Astrocyte (in vitro differentiated cells and primary cell): ENCODE results near the gene SLC38A9. TPM values are rescaled to one million over a fixed set of nuclear protein-coding genes. Genes with fewer than 3 reads are reported as not detected.

Source experiments
- DNase-seq: peaks from one replicate; pipeline ENCODE4 v3.0.0-alpha.2; 2010; ENCODE audit warnings: low read depth
- FAIRE-seq: peaks from 2 replicates; lab custom pipeline; 2011; peaks lifted over from hg19 to GRCh38; lab: Jason Lieb, UNC
- H2AFZ ChIP-seq: 2 replicates; pipeline ENCODE4 v1.6.0; 2012; ENCODE audit warnings: low read depth, low read length, inconsistent platforms
- H3K27ac ChIP-seq: 2 replicates; pipeline ENCODE4 v1.5.1; 2011; ENCODE audit warnings: low read depth, low read length, inconsistent platforms
- H3K27me3 ChIP-seq: 2 replicates; pipeline ENCODE4 v1.6.0; 2011; ENCODE audit warnings: low read length, inconsistent platforms; ENCODE audit not compliant: insufficient read depth
- H3K36me3 ChIP-seq: 2 replicates; pipeline ENCODE4 v1.5.1; 2011; ENCODE audit warnings: low read length, inconsistent platforms; ENCODE audit not compliant: insufficient read depth
- H3K4me1 ChIP-seq: 2 replicates; pipeline ENCODE4 v1.5.1; 2011; ENCODE audit warnings: low read length, inconsistent platforms; ENCODE audit not compliant: insufficient read depth
- H3K4me2 ChIP-seq: 2 replicates; pipeline ENCODE4 v1.6.0; 2012; ENCODE audit warnings: low read length, inconsistent platforms
- H3K4me3 ChIP-seq: 2 replicates; pipeline ENCODE4 v1.5.1; 2011; ENCODE audit warnings: low read depth, mild to moderate bottlenecking, low read length, inconsistent platforms; ENCODE audit not compliant: insufficient read depth
- H3K79me2 ChIP-seq: 2 replicates; pipeline ENCODE4 v1.6.0; 2012; ENCODE audit warnings: mild to moderate bottlenecking, low read length, inconsistent platforms; ENCODE audit not compliant: insufficient read depth
- H3K9ac ChIP-seq: 2 replicates; pipeline ENCODE4 v1.6.0; 2012; ENCODE audit warnings: mild to moderate bottlenecking, low read length, inconsistent platforms
- H3K9me3 ChIP-seq: 2 replicates; pipeline ENCODE4 v1.5.1; 2012; ENCODE audit warnings: low read depth, mild to moderate bottlenecking, low read length, inconsistent platforms; ENCODE audit not compliant: insufficient read depth
- H4K20me1 ChIP-seq: 2 replicates; pipeline ENCODE4 v1.6.0; 2012; ENCODE audit warnings: low read length, inconsistent platforms; ENCODE audit not compliant: insufficient read depth
- H3K27ac Mint-ChIP-seq: one replicate; pipeline ENCODE4 v1.8.0; 2021; ENCODE audit warnings: mild to moderate bottlenecking, mixed read lengths; ENCODE audit not compliant: unreplicated experiment
- H3K27me3 Mint-ChIP-seq: one replicate; pipeline ENCODE4 v1.8.0; 2021; ENCODE audit warnings: low read depth, mixed read lengths; ENCODE audit not compliant: unreplicated experiment
- H3K36me3 Mint-ChIP-seq: one replicate; pipeline ENCODE4 v1.8.0; 2021; ENCODE audit warnings: low read depth, mixed read lengths; ENCODE audit not compliant: unreplicated experiment
- H3K4me1 Mint-ChIP-seq: one replicate; pipeline ENCODE4 v1.8.0; 2021; ENCODE audit warnings: low read depth, mixed read lengths; ENCODE audit not compliant: unreplicated experiment
- H3K4me3 Mint-ChIP-seq: one replicate; pipeline ENCODE4 v1.8.0; 2021; ENCODE audit warnings: mild to moderate bottlenecking, moderate library complexity, mixed read lengths; ENCODE audit not compliant: unreplicated experiment
- H3K9me3 Mint-ChIP-seq: one replicate; pipeline ENCODE4 v1.8.0; 2021; ENCODE audit warnings: mild to moderate bottlenecking, mixed read lengths; ENCODE audit not compliant: unreplicated experiment
- CTCF ChIP-seq: IDR thresholded peaks from 2 replicates; pipeline ENCODE4 v1.5.1; 2011; ENCODE audit warnings: low read depth, mild to moderate bottlenecking, inconsistent platforms, low read length, moderate library complexity; ENCODE audit not compliant: insufficient read depth
- EZH2 ChIP-seq: IDR thresholded peaks from 2 replicates; pipeline ENCODE4 v1.6.1; 2012; ENCODE audit warnings: mild to moderate bottlenecking, low read length, inconsistent platforms; ENCODE audit not compliant: insufficient read depth
- total RNA-seq: library from RNA; stranded (reverse); gene quantifications from 2 replicates; pipeline ENCODE4 v1.2.1, GENCODE V29; 2021

The SLC38A9 gene
- total RNA-seq, 1 donor from 2014 or later, result 30.0 TPM

- Histone ChIP-seq H3K4me1 (no peaks in the 10 kb centered on the region), H3K27me3 (no peaks in the 10 kb centered on the region), H3K9me3 (no peaks in the 10 kb centered on the region), H3K79me2 (no peaks in the 10 kb centered on the region), H2AFZ (no peak overlapping the region), H4K20me1 (no peaks in the 10 kb centered on the region), H3K4me3 (no peak overlapping the region), H3K27ac (no peak overlapping the region), H3K36me3 (no peaks in the 10 kb centered on the region), H3K9ac (no peak overlapping the region), H3K4me2 (no peak overlapping the region)
- no peaks in the 10 kb centered on the region for H3K36me3 Mint-ChIP-seq
- DNase-seq, result no peak
- no peaks in the 10 kb centered on the region for H3K4me1 Mint-ChIP-seq
- H3K9me3 Mint-ChIP-seq, result no peaks in the 10 kb centered on the region
- TF ChIP-seq EZH2 (no peak), CTCF (no peak)
- H3K27ac Mint-ChIP-seq, result no peak overlapping the region
- H3K4me3 Mint-ChIP-seq, result no peak overlapping the region
- FAIRE-seq, result no peak
- peaks cover 2% of the 10 kb centered on the region for H3K27me3 Mint-ChIP-seq
Observed at GRCh38 chr5:55749387-55749786, 37.3 kb upstream of the SLC38A9 start.

GRCh38 chr5:55747778-55748318, 35.7 kb upstream of the SLC38A9 start:
- no peaks in the 10 kb centered on the region for H3K79me2 ChIP-seq
- TF ChIP-seq CTCF (no peak), EZH2 (no peak)
- H3K27me3 Mint-ChIP-seq, result peaks cover 2% of the 10 kb centered on the region
- no peak overlapping the region for H3K9ac ChIP-seq
- no peaks in the 10 kb centered on the region for H3K4me1 ChIP-seq
- no peak overlapping the region for H2AFZ ChIP-seq
- H3K4me2 ChIP-seq, result no peak overlapping the region
- H3K36me3 ChIP-seq, result no peaks in the 10 kb centered on the region
- no peaks in the 10 kb centered on the region for H3K36me3 Mint-ChIP-seq
- no peak overlapping the region for H3K27ac Mint-ChIP-seq
- H3K9me3 Mint-ChIP-seq, result no peaks in the 10 kb centered on the region
- H3K4me1 Mint-ChIP-seq, result peaks cover 6% of the 10 kb centered on the region
- H3K27ac ChIP-seq, result no peak overlapping the region
- H3K4me3 ChIP-seq, result no peak overlapping the region
- H3K9me3 ChIP-seq, result no peaks in the 10 kb centered on the region
- H3K27me3 ChIP-seq, result no peaks in the 10 kb centered on the region
- no peaks in the 10 kb centered on the region for H4K20me1 ChIP-seq
- no peak overlapping the region for H3K4me3 Mint-ChIP-seq
- no peak for FAIRE-seq
- no peak for DNase-seq

- DNase-seq, result no peak
- H3K36me3 Mint-ChIP-seq, result no peaks in the 10 kb centered on the region
- H3K4me3 Mint-ChIP-seq, result no peak overlapping the region
- Histone ChIP-seq H3K27me3 (no peaks in the 10 kb centered on the region), H3K9me3 (no peaks in the 10 kb centered on the region), H3K4me3 (no peak overlapping the region), H3K4me2 (no peak overlapping the region), H3K36me3 (no peaks in the 10 kb centered on the region), H3K4me1 (no peaks in the 10 kb centered on the region), H4K20me1 (no peaks in the 10 kb centered on the region), H3K79me2 (no peaks in the 10 kb centered on the region), H3K27ac (no peak overlapping the region), H3K9ac (no peak overlapping the region), H2AFZ (no peak overlapping the region)
- H3K4me1 Mint-ChIP-seq, result peaks cover 10% of the 10 kb centered on the region
- H3K27me3 Mint-ChIP-seq, result no peaks in the 10 kb centered on the region
- no peak for FAIRE-seq
- TF ChIP-seq CTCF, result no peak
- no peak for TF ChIP-seq EZH2
- H3K9me3 Mint-ChIP-seq, result no peaks in the 10 kb centered on the region
- no peak overlapping the region for H3K27ac Mint-ChIP-seq
Observed at GRCh38 chr5:55742778-55743177, 30.7 kb upstream of the SLC38A9 start.
